ENCODE results near the gene CDC42EP4. TPM values are rescaled to one million over a fixed set of nuclear protein-coding genes. Genes with fewer than 3 reads are reported as not detected.
A peak's percentile ranks its signal among the peaks of the same experiment; 100 is the strongest.

The CDC42EP4 gene
- total and polyA plus RNA-seq, 10 of the 15 experiments (the other 5 are each of a cell fraction or from before 2014, with no cell fraction given) = 0.05 to 7.1 (median 2.7) TPM

DNA sequence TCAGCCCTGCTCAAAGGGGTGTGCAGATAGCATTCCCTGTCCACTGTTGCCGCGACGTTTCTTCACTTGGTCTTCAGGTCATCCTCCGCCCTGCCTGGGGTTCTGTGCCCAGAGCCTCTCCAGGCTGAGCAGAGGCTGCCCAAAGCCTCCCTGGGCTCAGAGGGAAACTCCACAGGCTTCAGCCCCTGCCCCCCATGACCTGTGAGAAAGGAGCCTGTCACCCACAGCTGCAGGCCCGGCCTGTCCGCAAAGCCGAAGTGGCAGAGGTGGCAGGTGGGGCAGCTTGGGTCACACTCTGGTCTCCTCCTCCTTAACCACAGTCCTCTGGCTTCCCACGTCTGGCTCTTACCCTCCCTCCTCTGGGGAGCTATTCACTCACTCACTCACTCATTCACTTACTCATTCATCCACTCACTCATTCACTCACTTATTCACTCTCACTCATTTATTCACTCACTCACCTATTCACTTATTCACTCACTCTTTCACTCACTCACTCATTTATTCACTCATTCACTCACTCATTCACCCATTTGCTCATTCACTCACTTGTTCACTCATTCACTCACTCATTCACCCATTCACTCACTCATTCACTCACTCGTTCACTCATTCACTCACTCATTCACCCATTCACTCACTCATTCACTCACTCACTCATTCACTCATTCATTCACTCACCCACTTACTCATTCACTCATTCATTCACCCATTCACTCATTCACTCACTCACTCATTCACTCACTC, 43.0 kb downstream of the CDC42EP4 start:
- no peaks in the 10 kb centered on the region for H4K20me1 ChIP-seq (ENCODE audit: control insufficient read depth, insufficient read depth)
- no peak overlapping the region for H2AFZ ChIP-seq (ENCODE audit: control insufficient read depth, low read depth, low read length)
- no peaks in the 10 kb centered on the region for H3K79me2 ChIP-seq (ENCODE audit: control insufficient read depth, insufficient read depth, low read length)
- FAIRE-seq = no peak
- ChIA-PET SMC1A (ENCODE audit: uncharacterized antibody, unreplicated experiment) (interaction anchor here (0.8 to 1.6 kb wide), 7 partner anchors 12 to 101 kb away, joined by 3 to 11 read pairs (median 4); no protein-coding TSS in a partner anchor), CTCF (interaction anchor here (0.8 to 1.4 kb wide), 10 partner anchors 10 to 102 kb away, joined by 3 to 8 read pairs (median 3); no protein-coding TSS in a partner anchor), RAD21 (ENCODE audit: unreplicated experiment) (interaction anchor here (0.6 to 1.9 kb wide), 7 partner anchors 22 to 541 kb away, joined by 3 to 12 read pairs (median 4); a partner anchor contains a TSS), POLR2A (interaction anchor here (0.6 to 1.1 kb wide), 3 partner anchors 39 to 41 kb away, joined by 3 to 4 read pairs (median 3); no protein-coding TSS in a partner anchor)
- no peaks in the 10 kb centered on the region for H3K9me3 ChIP-seq (replicated peaks; ENCODE audit: control insufficient read depth, insufficient read depth, low read length)
- no peaks in the 10 kb centered on the region for H3K27me3 ChIP-seq (replicated peaks in 1 of 2; ENCODE audit: control insufficient read depth in 2 of 2, insufficient read depth in 2 of 2, low read length in 1 of 2)
- H3K4me2 ChIP-seq (ENCODE audit: control insufficient read depth, insufficient read depth) = no peak overlapping the region
- H3K4me3 ChIP-seq = no peak overlapping the region
- no peak overlapping the region for H3K27ac ChIP-seq (ENCODE audit: control insufficient read depth, insufficient read depth)
- TSS peak; percentile 62 for BruUV-seq (replicated peaks)
- no peak overlapping the region for H3K9ac ChIP-seq (ENCODE audit: control insufficient read depth, insufficient read depth, low read length)
- 87% methylated on average over 9 of the region's 9 CpGs for WGBS (ENCODE audit: insufficient coverage, insufficient replicate concordance, low lambda C conversion rate, missing lambda C conversion rate)
- H3K4me1 ChIP-seq (ENCODE audit: control insufficient read depth, insufficient read depth, low read length) = peaks cover 14% of the 10 kb centered on the region
- in situ Hi-C loops (cut with MboI) (no loop called here), intact Hi-C loops (cut with micrococcal nuclease; ENCODE audit: unreplicated experiment) (no loop called here)
- no peak for DNase-seq (ENCODE audit: low read depth, low spot score)
- no peaks in the 10 kb centered on the region for H3K36me3 ChIP-seq (ENCODE audit: control insufficient read depth in 2 of 2, insufficient read depth in 2 of 2, low read length in 1 of 2)
- ATAC-seq = peak; percentile 41
- TF ChIP-seq, protein P1, sequence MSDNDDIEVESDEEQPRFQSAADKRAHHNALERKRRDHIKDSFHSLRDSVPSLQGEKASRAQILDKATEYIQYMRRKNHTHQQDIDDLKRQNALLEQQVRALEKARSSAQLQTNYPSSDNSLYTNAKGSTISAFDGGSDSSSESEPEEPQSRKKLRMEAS (IDR thresholded peaks at IDR 0.05; ENCODE audit: low read depth, low read length) = no peak
- TF ChIP-seq ZNF24 (IDR thresholded peaks at IDR 0.05) (peak; percentile 99), NBN (IDR thresholded peaks at IDR 0.05) (0 out of 2 replicates have a peak, but pooled peaks have one; percentile 50), NFIC (IDR thresholded peaks at IDR 0.05; ENCODE audit: low read depth, low read length) (peak; percentile 34; the same call in 1 of the 2 replicates), YBX1 (IDR thresholded peaks at IDR 0.05) (no peak), LARP7 (IDR thresholded peaks at IDR 0.05) (no peak), GATAD2B (conservative IDR thresholded peaks at IDR 0.05; ENCODE audit: low read depth) (no peak), KLF5 (IDR thresholded peaks at IDR 0.05; ENCODE audit: partially characterized antibody) (no peak), NR2F1 (conservative IDR thresholded peaks at IDR 0.05) (peak; percentile 43; the same call in 1 of the 2 replicates), FOXK2 (IDR thresholded peaks at IDR 0.05) (no peak), HDGF (IDR thresholded peaks at IDR 0.05) (peak; percentile 33; the same call in 1 of the 2 replicates)
- TF ChIP-seq, protein P2, sequence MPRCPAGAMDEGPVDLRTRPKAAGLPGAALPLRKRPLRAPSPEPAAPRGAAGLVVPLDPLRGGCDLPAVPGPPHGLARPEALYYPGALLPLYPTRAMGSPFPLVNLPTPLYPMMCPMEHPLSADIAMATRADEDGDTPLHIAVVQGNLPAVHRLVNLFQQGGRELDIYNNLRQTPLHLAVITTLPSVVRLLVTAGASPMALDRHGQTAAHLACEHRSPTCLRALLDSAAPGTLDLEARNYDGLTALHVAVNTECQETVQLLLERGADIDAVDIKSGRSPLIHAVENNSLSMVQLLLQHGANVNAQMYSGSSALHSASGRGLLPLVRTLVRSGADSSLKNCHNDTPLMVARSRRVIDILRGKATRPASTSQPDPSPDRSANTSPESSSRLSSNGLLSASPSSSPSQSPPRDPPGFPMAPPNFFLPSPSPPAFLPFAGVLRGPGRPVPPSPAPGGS (IDR thresholded peaks at IDR 0.05; ENCODE audit: borderline replicate concordance, insufficient read depth, low read depth, low read length, poor library complexity, severe bottlenecking) = peak; percentile 69
- TF ChIP-seq, protein P3, sequence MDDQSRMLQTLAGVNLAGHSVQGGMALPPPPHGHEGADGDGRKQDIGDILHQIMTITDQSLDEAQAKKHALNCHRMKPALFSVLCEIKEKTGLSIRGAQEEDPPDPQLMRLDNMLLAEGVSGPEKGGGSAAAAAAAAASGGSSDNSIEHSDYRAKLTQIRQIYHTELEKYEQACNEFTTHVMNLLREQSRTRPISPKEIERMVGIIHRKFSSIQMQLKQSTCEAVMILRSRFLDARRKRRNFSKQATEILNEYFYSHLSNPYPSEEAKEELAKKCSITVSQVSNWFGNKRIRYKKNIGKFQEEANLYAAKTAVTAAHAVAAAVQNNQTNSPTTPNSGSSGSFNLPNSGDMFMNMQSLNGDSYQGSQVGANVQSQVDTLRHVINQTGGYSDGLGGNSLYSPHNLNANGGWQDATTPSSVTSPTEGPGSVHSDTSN (IDR thresholded peaks at IDR 0.05; ENCODE audit: insufficient replicate concordance, low read depth, low read length) = peak; percentile 22
- TF ChIP-seq, protein P4, sequence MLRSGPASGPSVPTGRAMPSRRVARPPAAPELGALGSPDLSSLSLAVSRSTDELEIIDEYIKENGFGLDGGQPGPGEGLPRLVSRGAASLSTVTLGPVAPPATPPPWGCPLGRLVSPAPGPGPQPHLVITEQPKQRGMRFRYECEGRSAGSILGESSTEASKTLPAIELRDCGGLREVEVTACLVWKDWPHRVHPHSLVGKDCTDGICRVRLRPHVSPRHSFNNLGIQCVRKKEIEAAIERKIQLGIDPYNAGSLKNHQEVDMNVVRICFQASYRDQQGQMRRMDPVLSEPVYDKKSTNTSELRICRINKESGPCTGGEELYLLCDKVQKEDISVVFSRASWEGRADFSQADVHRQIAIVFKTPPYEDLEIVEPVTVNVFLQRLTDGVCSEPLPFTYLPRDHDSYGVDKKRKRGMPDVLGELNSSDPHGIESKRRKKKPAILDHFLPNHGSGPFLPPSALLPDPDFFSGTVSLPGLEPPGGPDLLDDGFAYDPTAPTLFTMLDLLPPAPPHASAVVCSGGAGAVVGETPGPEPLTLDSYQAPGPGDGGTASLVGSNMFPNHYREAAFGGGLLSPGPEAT (IDR thresholded peaks at IDR 0.05; ENCODE audit: low read depth) = no peak
- TF ChIP-seq, protein P5, sequence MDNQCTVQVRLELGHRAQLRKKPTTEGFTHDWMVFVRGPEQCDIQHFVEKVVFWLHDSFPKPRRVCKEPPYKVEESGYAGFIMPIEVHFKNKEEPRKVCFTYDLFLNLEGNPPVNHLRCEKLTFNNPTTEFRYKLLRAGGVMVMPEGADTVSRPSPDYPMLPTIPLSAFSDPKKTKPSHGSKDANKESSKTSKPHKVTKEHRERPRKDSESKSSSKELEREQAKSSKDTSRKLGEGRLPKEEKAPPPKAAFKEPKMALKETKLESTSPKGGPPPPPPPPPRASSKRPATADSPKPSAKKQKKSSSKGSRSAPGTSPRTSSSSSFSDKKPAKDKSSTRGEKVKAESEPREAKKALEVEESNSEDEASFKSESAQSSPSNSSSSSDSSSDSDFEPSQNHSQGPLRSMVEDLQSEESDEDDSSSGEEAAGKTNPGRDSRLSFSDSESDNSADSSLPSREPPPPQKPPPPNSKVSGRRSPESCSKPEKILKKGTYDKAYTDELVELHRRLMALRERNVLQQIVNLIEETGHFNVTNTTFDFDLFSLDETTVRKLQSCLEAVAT (IDR thresholded peaks at IDR 0.05) = 0 out of 2 replicates have a peak, but pooled peaks have one; percentile 24

Data from GM12878 (cell line).